ENCODE measurements around the gene PPP6R2.
A peak's percentile ranks its signal among the peaks of the same experiment; 100 is the strongest.

Gene PPP6R2

GRCh38 chr22:50301581-50301991 is 41.5 kb upstream of the PPP6R2 start:
- no peak overlapping the region for H3K4ac ChIP-seq (ENCODE audit: low read length)
- H3K4me3 ChIP-seq (ENCODE audit: low read length in 2 of 2) = no peak overlapping the region
- peaks cover 2 to 64% of the 10 kb centered on the region in 2 donors for H3K36me3 ChIP-seq (replicated peaks in 1 of 2; ENCODE audit: control insufficient read depth in 2 of 2, insufficient read depth in 2 of 2, low read length in 2 of 2)
- H3K9ac ChIP-seq (ENCODE audit: low read depth, low read length, poor library complexity) = no peak overlapping the region
- no peak overlapping the region for H2BK5ac ChIP-seq (ENCODE audit: low read length)
- no peak overlapping the region for H3K23ac ChIP-seq (ENCODE audit: low read depth, low read length, poor library complexity)
- H2BK12ac ChIP-seq (ENCODE audit: low read length) = no peak overlapping the region
- no peak for DNase-seq (ENCODE audit: low spot score)
- peak overlapping the region; percentile 94 for H3K14ac ChIP-seq (ENCODE audit: low read length)
- no peak overlapping the region for H2BK15ac ChIP-seq (ENCODE audit: low read length)
- no peak overlapping the region for H3K4me2 ChIP-seq (ENCODE audit: insufficient read depth, low read length, poor library complexity, severe bottlenecking)
- peak overlapping the region; percentile 79 for H2AK5ac ChIP-seq (ENCODE audit: low read depth, low read length)
- H3K27ac ChIP-seq (replicated peaks; ENCODE audit: low read length) = no peak overlapping the region
- peaks cover 24 to 32% of the 10 kb centered on the region in 2 donors for H3K4me1 ChIP-seq (ENCODE audit: control insufficient read depth in 2 of 2, insufficient read depth in 1 of 2, low read depth in 1 of 2, low read length in 2 of 2)
- peaks cover 64% of the 10 kb centered on the region for H3K79me1 ChIP-seq (ENCODE audit: low read depth, low read length)
- no CpG with 5 or more reads among the region's 17 CpGs for WGBS, 2 donors (ENCODE audit: extremely low coverage in 2 of 2, insufficient read length in 2 of 2, insufficient replicate concordance in 1 of 2)
- no peaks in the 10 kb centered on the region for H3K9me3 ChIP-seq (replicated peaks in 1 of 2; ENCODE audit: control insufficient read depth in 2 of 2, insufficient read depth in 1 of 2, low read depth in 1 of 2, low read length in 2 of 2)
- no peak overlapping the region for H4K91ac ChIP-seq (ENCODE audit: low read depth, low read length, poor library complexity)
- no peak overlapping the region for H2AFZ ChIP-seq (ENCODE audit: low read length)
- no peak overlapping the region for H4K8ac ChIP-seq (ENCODE audit: low read depth, low read length)
- H3K18ac ChIP-seq (ENCODE audit: low read length) = peak overlapping the region; percentile 27
- peaks cover 0 to 6% (median 0%) of the 10 kb centered on the region in 3 experiments for H3K27me3 ChIP-seq (ENCODE audit: control insufficient read depth in 3 of 3, insufficient read depth in 3 of 3, low read depth in 1 of 3, low read length in 3 of 3)
- H2BK120ac ChIP-seq (ENCODE audit: low read depth, low read length) = peak overlapping the region; percentile 91

GRCh38 chr22:50302041-50302541 is 41.0 kb upstream of the PPP6R2 start:
- WGBS, 2 donors (ENCODE audit: extremely low coverage in 2 of 2, insufficient read length in 2 of 2, insufficient replicate concordance in 1 of 2) = no CpG with 5 or more reads among the region's 9 CpGs
- H3K14ac ChIP-seq (ENCODE audit: low read length) = peak overlapping the region; percentile 9
- peaks cover 2 to 62% of the 10 kb centered on the region in 2 donors for H3K36me3 ChIP-seq (replicated peaks in 1 of 2; ENCODE audit: control insufficient read depth in 2 of 2, insufficient read depth in 2 of 2, low read length in 2 of 2)
- no peak overlapping the region for H3K4me2 ChIP-seq (ENCODE audit: insufficient read depth, low read length, poor library complexity, severe bottlenecking)
- H3K4me1 ChIP-seq (ENCODE audit: control insufficient read depth in 2 of 2, insufficient read depth in 1 of 2, low read depth in 1 of 2, low read length in 2 of 2) = peaks cover 24 to 30% of the 10 kb centered on the region in 2 donors
- H4K8ac ChIP-seq (ENCODE audit: low read depth, low read length) = no peak overlapping the region
- peak overlapping the region in 1 of 2 donors; percentile 56 for H3K4me3 ChIP-seq (ENCODE audit: low read length in 2 of 2)
- H3K27ac ChIP-seq (replicated peaks; ENCODE audit: low read length) = no peak overlapping the region
- H4K91ac ChIP-seq (ENCODE audit: low read depth, low read length, poor library complexity) = no peak overlapping the region
- peak overlapping the region; percentile 91 for H2BK120ac ChIP-seq (ENCODE audit: low read depth, low read length)
- peak overlapping the region; percentile 32 for H2AK5ac ChIP-seq (ENCODE audit: low read depth, low read length)
- no peak overlapping the region for H2BK12ac ChIP-seq (ENCODE audit: low read length)
- no peak overlapping the region for H3K9ac ChIP-seq (ENCODE audit: low read depth, low read length, poor library complexity)
- H3K23ac ChIP-seq (ENCODE audit: low read depth, low read length, poor library complexity) = peak overlapping the region; percentile 55
- no peak overlapping the region for H3K18ac ChIP-seq (ENCODE audit: low read length)
- H2BK15ac ChIP-seq (ENCODE audit: low read length) = no peak overlapping the region
- H3K4ac ChIP-seq (ENCODE audit: low read length) = no peak overlapping the region
- no peak for DNase-seq (ENCODE audit: low spot score)
- H3K27me3 ChIP-seq (ENCODE audit: control insufficient read depth in 3 of 3, insufficient read depth in 3 of 3, low read depth in 1 of 3, low read length in 3 of 3) = peaks cover 0 to 6% (median 0%) of the 10 kb centered on the region in 3 experiments
- no peak overlapping the region for H2AFZ ChIP-seq (ENCODE audit: low read length)
- peaks cover 60% of the 10 kb centered on the region for H3K79me1 ChIP-seq (ENCODE audit: low read depth, low read length)
- no peaks in the 10 kb centered on the region for H3K9me3 ChIP-seq (replicated peaks in 1 of 2; ENCODE audit: control insufficient read depth in 2 of 2, insufficient read depth in 1 of 2, low read depth in 1 of 2, low read length in 2 of 2)
- H2BK5ac ChIP-seq (ENCODE audit: low read length) = no peak overlapping the region

DNA sequence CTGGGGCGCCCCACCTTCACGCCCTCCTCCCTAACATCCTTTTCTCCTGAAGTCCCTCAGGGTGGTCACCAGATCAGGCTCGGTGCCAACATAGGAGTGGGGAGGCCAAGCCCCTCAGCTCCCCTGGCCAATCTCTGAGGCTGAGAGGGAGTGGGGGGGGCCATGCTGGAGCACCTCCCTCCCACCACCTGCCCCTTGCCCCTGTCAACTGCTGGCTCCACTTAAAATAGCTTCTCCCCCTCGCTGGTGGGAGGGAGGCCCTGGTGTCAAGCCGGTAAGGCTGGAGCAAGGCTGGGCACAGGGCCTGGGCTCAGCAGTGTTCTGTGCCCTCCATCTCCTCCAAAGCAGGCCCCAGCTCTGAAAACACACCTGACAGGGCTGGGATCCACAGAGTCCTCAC is 40.6 kb upstream of the PPP6R2 start:
- Histone ChIP-seq H4K8ac (ENCODE audit: low read depth, low read length) (no peak overlapping the region), H2BK15ac (ENCODE audit: low read length) (no peak overlapping the region), H3K27me3 (ENCODE audit: control insufficient read depth in 3 of 3, insufficient read depth in 3 of 3, low read depth in 1 of 3, low read length in 3 of 3) (peaks cover 0 to 6% (median 0%) of the 10 kb centered on the region in 3 experiments), H2AK5ac (ENCODE audit: low read depth, low read length) (no peak overlapping the region), H3K9me3 (replicated peaks in 1 of 2; ENCODE audit: control insufficient read depth in 2 of 2, insufficient read depth in 1 of 2, low read depth in 1 of 2, low read length in 2 of 2) (no peaks in the 10 kb centered on the region), H3K4ac (ENCODE audit: low read length) (no peak overlapping the region), H3K4me3 (ENCODE audit: low read length in 2 of 2) (no peak overlapping the region), H3K4me2 (ENCODE audit: insufficient read depth, low read length, poor library complexity, severe bottlenecking) (no peak overlapping the region), H3K79me1 (ENCODE audit: low read depth, low read length) (peaks cover 59% of the 10 kb centered on the region), H3K4me1 (ENCODE audit: control insufficient read depth in 2 of 2, insufficient read depth in 1 of 2, low read depth in 1 of 2, low read length in 2 of 2) (peaks cover 24 to 30% of the 10 kb centered on the region in 2 donors), H2BK120ac (ENCODE audit: low read depth, low read length) (no peak overlapping the region), H3K36me3 (replicated peaks in 1 of 2; ENCODE audit: control insufficient read depth in 2 of 2, insufficient read depth in 2 of 2, low read length in 2 of 2) (peaks cover 2 to 57% of the 10 kb centered on the region in 2 donors), H3K9ac (ENCODE audit: low read depth, low read length, poor library complexity) (peak overlapping the region; percentile 60), H3K18ac (ENCODE audit: low read length) (no peak overlapping the region), H2AFZ (ENCODE audit: low read length) (no peak overlapping the region), H3K23ac (ENCODE audit: low read depth, low read length, poor library complexity) (peak overlapping the region; percentile 55), H2BK12ac (ENCODE audit: low read length) (no peak overlapping the region), H4K91ac (ENCODE audit: low read depth, low read length, poor library complexity) (no peak overlapping the region), H2BK5ac (ENCODE audit: low read length) (no peak overlapping the region), H3K27ac (replicated peaks; ENCODE audit: low read length) (no peak overlapping the region), H3K14ac (ENCODE audit: low read length) (peak overlapping the region; percentile 38)
- no peak for DNase-seq (ENCODE audit: low spot score)
- WGBS, 2 donors (ENCODE audit: extremely low coverage in 2 of 2, insufficient read length in 2 of 2, insufficient replicate concordance in 1 of 2) = no CpG with 5 or more reads among the region's 5 CpGs

- Histone ChIP-seq H3K79me1 (ENCODE audit: low read depth, low read length) (peaks cover 61% of the 10 kb centered on the region), H3K23ac (ENCODE audit: low read depth, low read length, poor library complexity) (peak overlapping the region; percentile 68), H3K36me3 (replicated peaks in 1 of 2; ENCODE audit: control insufficient read depth in 2 of 2, insufficient read depth in 2 of 2, low read length in 2 of 2) (peaks cover 2 to 55% of the 10 kb centered on the region in 2 donors), H3K9me3 (replicated peaks in 1 of 2; ENCODE audit: control insufficient read depth in 2 of 2, insufficient read depth in 1 of 2, low read depth in 1 of 2, low read length in 2 of 2) (no peaks in the 10 kb centered on the region), H3K27ac (replicated peaks; ENCODE audit: low read length) (no peak overlapping the region), H3K9ac (ENCODE audit: low read depth, low read length, poor library complexity) (peak overlapping the region; percentile 50), H3K18ac (ENCODE audit: low read length) (peak overlapping the region; percentile 60), H2BK120ac (ENCODE audit: low read depth, low read length) (no peak overlapping the region), H3K14ac (ENCODE audit: low read length) (no peak overlapping the region), H3K4ac (ENCODE audit: low read length) (no peak overlapping the region), H4K91ac (ENCODE audit: low read depth, low read length, poor library complexity) (no peak overlapping the region), H3K4me2 (ENCODE audit: insufficient read depth, low read length, poor library complexity, severe bottlenecking) (no peak overlapping the region), H3K27me3 (ENCODE audit: control insufficient read depth in 3 of 3, insufficient read depth in 3 of 3, low read depth in 1 of 3, low read length in 3 of 3) (peaks cover 0 to 6% (median 0%) of the 10 kb centered on the region in 3 experiments), H2BK15ac (ENCODE audit: low read length) (no peak overlapping the region), H3K4me3 (ENCODE audit: low read length in 2 of 2) (no peak overlapping the region), H4K8ac (ENCODE audit: low read depth, low read length) (no peak overlapping the region), H2BK12ac (ENCODE audit: low read length) (no peak overlapping the region), H2AFZ (ENCODE audit: low read length) (no peak overlapping the region), H2AK5ac (ENCODE audit: low read depth, low read length) (peak overlapping the region; percentile 96), H3K4me1 (ENCODE audit: control insufficient read depth in 2 of 2, insufficient read depth in 1 of 2, low read depth in 1 of 2, low read length in 2 of 2) (peaks cover 31 to 37% of the 10 kb centered on the region in 2 donors), H2BK5ac (ENCODE audit: low read length) (no peak overlapping the region)
- whole genome bisulfite sequencing, 2 donors (ENCODE audit: extremely low coverage in 2 of 2, insufficient read length in 2 of 2, insufficient replicate concordance in 1 of 2) = no CpG with 5 or more reads among the region's 7 CpGs
- DNase-seq (ENCODE audit: low spot score) = no peak
Observed at GRCh38 chr22:50303515-50303847, 39.6 kb upstream of the PPP6R2 start.

Data from neuronal stem cell (in vitro differentiated cells).